Inflammatory macrophage treated with lipopolysaccharide for 1 hour (primary cell): ENCODE data around the gene UGGT2.
"Not testable (repeated sequence)": the region's sequence is repeated elsewhere in the genome, so short reads cannot be mapped to it uniquely, and the experiment has no call there.

Source experiments
- DNase-seq, 2 donors: peaks; one replicate each; pipeline ENCODE4 v3.0.0-alpha.2; 2020 to 2022

UGGT2 gene, protein sequence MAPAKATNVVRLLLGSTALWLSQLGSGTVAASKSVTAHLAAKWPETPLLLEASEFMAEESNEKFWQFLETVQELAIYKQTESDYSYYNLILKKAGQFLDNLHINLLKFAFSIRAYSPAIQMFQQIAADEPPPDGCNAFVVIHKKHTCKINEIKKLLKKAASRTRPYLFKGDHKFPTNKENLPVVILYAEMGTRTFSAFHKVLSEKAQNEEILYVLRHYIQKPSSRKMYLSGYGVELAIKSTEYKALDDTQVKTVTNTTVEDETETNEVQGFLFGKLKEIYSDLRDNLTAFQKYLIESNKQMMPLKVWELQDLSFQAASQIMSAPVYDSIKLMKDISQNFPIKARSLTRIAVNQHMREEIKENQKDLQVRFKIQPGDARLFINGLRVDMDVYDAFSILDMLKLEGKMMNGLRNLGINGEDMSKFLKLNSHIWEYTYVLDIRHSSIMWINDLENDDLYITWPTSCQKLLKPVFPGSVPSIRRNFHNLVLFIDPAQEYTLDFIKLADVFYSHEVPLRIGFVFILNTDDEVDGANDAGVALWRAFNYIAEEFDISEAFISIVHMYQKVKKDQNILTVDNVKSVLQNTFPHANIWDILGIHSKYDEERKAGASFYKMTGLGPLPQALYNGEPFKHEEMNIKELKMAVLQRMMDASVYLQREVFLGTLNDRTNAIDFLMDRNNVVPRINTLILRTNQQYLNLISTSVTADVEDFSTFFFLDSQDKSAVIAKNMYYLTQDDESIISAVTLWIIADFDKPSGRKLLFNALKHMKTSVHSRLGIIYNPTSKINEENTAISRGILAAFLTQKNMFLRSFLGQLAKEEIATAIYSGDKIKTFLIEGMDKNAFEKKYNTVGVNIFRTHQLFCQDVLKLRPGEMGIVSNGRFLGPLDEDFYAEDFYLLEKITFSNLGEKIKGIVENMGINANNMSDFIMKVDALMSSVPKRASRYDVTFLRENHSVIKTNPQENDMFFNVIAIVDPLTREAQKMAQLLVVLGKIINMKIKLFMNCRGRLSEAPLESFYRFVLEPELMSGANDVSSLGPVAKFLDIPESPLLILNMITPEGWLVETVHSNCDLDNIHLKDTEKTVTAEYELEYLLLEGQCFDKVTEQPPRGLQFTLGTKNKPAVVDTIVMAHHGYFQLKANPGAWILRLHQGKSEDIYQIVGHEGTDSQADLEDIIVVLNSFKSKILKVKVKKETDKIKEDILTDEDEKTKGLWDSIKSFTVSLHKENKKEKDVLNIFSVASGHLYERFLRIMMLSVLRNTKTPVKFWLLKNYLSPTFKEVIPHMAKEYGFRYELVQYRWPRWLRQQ (N-terminal part only)

DNA sequence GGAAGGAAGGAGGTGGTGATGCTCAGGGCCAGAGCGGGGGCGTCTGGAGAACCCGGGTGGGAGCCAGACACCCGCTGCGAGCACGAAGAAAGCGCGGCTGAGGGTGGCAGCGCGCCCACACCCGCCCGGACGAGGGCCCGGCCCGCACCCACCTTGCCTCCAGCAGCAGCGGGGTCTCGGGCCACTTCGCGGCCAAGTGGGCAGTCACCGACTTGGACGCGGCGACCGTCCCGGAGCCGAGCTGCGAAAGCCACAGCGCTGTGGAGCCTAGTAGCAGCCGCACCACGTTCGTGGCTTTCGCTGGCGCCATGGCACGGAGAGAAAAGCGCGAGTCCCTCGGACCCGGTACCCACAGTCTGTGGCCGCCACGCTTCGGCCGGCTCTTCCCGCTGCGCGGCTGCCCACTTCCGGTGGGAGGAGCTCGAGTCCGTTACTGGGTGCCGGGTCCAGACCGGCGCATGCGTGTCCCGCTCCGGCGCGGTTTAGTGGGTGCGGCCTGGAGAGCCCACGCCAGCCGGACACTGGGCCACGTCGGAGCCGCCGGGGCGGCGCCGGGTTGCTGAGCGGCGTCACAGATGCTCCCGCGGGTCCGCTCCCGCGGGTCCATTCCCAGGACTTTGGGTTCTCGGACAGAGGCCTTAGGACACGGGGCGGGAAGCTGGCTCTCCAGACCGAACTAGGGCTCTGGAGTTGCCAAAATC lies at the start of gene UGGT2:
TSS of gene UGGT2 (minus strand) at position 399 of the 701 bp plus-strand sequence. CDS start at position 310, 89 bp downstream.
- DNase-seq: peak; percentile 91 to 94

DNA sequence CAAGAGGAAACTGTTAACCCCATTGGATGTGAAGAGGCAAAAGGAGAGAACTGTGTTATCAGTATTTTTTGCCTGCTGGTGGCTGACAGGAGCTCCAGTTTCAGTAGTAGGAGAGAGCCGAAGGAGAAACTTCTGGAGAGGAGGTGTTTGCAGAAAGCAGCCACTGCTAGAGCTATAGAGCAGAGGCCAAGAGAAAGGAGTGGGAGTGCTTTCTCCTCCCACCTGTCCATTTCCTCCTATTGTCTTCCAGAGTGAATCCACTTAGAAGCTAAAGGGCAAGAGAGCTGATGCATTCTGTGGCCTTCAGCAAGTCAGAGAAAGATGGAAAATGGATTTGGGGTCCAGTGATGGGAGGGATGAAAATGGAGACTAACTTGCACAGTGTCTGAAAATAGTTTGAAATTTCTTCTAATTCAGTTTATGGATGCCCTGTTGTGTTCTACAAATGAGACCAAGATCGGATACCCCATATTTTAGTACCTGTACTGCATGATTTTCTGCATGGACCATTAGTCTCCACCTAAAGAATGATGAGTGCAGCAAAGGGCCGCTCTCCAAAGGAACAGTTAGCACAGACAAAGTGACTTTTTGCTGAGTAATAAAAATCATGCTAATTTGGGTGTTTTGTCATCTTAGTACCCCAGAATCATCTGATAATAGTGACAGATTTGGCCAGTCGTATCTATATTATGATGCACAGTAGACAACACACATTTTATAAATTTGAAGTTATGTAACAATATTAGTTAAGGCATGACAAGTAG lies 47.4 kb upstream of the UGGT2 start:
- DNase-seq: no peak

DNA sequence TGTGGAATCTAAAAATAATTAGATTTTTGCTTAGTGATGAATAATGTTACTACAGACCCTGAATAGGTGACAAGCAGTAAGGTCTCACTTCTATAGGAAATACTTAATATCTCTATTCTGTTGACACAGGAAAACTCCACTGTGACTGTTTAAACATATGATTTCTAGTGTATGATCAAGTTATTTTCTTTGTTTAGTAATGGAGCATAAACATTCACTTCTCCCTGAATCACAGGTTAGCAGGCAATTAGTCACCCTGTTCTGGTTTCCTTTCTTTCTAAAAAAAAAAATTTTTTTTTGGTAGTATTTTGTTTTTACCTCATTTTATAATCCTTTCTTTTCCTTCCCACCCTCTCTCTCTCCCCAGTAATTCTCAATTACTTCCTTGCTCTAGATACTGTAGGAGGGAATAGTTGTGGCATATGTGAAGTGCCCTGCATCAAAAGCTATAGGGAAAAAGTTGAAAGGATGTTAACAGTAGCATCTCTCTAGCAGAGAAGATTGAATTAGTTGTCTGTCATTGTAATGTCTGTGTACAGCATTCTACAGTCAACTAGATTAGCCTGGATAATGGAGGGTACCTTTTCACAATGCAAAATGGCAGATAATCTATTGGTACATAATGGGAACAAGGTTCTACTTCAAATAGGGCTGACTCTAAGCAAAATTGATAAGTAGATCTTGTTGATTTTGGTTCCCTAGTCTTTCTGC lies 40.2 kb upstream of the UGGT2 start:
- no peak for DNase-seq

DNA sequence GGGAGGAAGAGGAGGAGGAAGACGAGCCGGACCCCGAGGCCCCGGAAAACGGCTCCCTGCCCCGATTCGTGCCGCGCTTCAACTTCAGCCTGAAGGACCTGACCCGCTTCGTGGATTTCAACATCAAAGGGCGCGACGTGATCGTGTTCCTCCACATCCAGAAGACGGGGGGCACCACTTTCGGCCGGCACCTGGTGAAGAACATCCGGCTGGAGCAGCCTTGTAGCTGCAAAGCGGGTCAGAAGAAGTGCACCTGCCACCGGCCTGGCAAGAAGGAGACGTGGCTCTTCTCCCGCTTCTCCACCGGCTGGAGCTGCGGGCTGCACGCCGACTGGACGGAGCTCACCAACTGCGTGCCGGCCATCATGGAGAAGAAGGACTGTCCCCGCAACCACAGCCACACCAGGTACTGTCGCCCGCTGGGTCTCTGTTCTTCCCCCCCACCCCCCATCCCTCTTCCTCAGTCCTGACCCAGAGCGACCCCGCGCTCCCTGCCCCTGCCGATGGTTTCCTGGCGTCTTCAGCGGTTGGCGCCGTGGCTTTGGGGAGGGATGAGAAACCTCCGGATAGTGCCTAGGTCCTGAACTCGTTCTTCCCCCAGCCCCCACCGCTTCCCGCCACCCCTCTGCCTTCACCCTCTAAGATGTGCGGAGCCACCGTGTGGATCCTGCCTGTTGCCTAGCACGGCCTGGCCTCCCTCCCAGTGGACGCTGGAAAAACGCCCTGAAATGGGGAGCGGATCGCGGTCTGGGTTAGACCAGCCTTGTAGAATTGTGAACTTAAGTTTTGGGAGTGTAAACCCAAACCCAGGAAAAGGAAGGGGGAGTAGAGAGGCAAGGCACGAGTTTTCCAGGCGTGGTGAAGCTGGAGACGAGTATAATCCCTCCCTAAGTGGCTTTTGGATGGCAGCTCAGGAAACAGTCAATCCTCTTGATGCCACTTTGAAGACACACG lies 38.2 kb upstream of the UGGT2 start:
- DNase-seq: no peak

DNA sequence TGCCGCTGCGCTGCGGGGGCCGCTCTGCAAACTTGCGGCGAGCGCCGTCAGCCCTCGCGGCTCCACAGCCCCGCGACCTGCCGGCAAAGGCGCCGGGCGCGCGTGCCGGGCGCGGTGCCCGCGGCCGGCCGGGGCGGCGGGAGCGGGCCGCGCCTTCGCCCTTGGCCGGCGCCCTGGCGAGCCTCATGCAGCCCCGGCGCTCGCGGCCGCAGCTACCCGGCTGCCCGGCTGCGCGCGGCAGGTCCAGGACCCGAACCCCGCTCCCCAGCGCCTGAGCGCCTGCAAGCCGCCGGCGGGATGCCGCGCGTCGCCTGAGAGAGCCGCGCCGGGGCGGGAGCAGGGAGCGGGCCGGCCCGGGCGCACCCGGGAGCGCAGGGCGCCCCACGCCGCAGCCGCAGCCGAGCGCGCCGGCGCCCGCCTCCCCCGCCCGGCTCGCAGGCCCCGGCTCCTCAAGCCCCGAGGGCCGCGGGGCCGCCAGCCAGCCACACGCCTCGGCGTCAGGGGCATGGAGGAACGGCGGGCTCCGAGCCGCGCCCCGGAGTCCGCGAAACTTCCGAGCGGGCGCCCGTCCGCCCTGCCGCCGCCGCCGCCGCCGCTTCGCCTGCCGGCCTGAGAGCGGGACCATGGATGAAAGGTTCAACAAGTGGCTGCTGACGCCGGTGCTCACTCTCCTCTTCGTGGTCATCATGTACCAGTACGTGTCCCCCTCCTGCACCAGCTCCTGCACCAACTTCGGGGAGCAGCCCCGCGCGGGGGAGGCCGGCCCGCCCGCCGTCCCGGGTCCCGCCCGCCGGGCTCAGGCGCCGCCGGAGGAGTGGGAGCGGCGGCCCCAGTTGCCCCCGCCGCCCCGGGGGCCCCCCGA lies 37.3 kb upstream of the UGGT2 start:
- no peak for DNase-seq

DNA sequence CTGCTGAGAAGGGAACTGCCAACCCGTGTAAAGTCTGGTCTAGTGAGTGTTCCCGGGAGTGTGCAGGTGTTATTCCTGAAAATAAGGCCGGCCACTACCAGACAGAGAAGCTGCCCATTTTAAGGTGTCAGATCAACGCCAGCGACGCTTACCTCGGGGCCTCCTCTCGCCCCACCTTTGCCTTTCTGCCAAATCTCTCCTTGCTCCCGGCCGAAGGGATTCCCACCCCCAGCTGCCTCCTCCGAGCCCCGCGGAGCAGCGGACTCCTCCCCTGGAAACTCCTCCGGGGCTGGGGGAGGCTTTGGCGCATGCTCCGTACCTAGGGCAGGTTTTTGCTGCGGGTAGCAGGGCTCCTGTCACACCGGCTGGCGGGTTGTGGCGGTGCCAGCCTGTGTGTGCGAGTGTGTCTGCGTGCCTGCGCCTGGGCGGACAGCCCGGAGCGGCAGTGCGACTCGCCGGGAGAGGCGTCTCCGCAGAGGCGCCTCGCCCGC lies 36.6 kb upstream of the UGGT2 start, which contains the start of gene HS6ST3:
TSS of gene HS6ST3 (plus strand) at position 359 of the 491 bp plus-strand sequence.
- no peak for DNase-seq

DNA sequence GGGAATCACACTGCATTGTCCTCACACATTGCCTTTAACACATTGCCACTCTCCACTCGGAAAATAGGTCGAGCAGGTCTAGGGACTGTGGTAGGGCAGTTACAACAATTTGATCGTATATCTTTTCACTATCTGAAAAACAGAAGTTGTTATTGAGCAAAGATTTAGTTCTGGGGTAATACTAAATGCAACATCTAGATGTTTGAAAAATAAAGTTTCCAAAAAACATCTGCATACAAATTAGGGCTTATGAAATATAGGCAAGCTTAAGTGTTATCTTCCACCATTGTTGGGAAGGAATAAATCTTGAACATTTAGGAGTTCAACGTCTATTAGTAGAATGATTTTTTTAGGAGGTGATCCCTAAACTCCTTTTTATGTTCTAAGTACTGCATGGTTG lies 35.9 kb upstream of the UGGT2 start:
- DNase-seq: no peak

DNA sequence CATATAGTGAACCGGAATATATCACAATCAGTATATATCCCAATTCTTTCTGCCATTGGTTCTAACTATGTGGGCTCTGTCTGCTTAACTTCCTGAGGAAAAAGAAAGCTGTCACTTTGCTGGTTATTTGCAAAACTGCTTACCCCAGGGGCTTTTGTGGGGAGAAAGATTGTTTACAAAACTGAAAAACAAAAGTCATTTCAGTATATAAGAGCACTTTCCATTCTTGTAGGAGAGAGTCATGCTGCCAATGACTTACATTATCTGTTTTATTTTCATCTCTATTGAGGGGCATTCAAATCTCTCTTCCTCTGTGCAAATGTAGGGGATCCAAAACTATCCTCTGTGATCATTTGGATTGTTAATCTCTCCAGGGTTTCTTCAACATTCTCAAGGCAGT lies 33.5 kb upstream of the UGGT2 start:
- DNase-seq: no peak

DNA sequence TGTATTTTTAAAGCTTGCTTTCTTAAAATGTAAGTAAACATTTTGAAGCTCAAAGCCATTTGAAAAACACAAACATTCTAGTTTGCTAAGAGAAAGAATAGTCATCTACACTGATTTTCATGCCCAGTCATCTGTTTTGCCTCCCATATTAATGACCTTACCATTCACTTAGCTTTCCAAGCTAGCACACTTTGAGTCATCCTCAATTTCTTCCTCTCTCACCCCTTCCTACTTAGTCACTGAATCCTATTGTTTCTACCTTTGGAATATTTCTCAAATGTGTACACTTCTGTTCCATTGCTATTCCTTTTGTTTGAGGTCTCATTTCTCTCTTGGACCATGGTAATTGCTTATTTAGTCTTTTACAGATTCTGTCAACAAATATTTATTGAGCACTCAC lies 29.4 kb upstream of the UGGT2 start:
- no peak for DNase-seq

DNA sequence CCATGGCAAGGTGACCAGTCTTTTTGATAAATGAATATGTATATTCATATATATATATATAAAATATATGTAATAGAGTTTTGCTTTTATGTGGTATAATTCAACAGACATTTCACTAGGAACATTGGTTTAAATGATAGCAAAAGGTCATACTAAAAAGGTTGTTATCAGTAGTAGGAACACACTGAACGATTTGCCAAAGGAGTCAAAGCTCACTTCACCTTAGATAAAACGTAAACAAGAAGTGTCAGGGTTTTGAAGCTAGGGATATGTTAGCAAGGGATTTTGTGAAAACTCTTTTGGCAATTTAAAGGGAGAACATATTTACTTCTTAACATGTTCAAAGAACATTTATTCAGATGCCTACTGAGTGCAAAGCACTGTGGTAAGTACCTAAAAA lies 28.7 kb upstream of the UGGT2 start:
- no peak for DNase-seq

DNA sequence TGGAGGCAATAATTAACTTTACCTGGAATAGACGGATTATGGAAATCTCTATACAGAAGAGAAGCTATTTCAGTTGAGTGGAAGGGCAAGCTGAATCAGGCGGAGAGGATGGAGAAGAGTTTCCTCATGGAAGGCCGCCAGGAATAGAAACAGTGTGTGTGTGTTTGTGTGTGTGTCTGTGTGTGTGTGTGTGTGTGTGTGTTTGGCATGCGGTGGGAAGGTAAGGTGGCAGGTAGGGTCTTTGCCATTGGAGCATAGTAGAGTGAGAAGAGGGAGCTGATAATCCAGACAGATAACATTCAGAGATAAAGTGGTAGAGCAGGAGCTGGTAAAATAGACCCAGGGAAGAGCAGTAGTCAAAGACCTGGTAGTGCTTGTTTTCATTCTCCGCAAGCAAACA lies 27.5 kb upstream of the UGGT2 start:
- no peak for DNase-seq

DNA sequence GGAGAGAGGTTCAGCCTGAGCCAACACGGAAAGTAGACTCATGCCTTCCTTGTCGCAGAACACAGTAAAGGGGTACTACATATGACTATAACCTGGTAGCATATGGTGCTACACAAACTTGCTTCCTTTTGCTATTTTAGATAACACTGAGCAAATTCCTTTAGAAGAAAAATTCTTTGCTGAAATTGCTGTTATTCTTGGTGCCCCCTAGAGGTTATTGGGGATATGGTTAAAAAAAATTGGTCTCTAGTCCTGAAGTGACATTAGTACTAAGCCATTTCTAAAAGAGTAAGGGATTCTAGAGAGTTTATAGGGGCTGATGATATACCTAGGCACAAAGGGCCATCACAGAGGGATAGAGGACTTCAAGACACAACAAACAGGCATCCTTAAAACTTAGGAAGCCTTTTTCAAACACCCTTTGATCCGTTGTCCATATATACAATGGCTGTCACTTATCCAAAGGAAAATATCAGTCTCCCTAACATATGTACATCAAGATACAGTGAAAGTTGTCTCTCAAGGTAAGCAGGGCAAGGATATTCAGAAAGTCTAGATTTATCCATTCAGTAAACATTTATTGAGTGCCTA lies 22.8 kb upstream of the UGGT2 start:
- DNase-seq: peak in 1 of 2 donors; percentile 45

DNA sequence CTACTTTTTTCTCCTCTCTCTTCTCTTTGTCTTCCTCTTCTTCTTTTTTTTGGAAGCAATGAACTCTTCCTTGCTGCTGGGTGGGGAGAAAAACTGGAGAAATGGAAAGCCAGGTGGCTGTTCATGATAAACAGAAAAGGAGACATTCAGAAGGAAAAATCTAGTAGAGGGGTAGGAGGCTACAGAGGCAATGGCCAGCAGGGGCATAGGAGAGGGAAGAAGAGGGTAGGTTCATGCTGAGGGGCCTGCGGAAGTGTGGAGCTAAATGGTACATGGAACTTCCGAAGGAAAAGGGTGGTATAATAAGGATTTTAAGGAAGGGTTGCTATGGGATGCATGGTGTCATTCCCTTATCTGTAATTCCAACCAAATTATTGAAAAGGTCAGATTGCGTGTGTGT lies 19.2 kb upstream of the UGGT2 start:
- no peak for DNase-seq

DNA sequence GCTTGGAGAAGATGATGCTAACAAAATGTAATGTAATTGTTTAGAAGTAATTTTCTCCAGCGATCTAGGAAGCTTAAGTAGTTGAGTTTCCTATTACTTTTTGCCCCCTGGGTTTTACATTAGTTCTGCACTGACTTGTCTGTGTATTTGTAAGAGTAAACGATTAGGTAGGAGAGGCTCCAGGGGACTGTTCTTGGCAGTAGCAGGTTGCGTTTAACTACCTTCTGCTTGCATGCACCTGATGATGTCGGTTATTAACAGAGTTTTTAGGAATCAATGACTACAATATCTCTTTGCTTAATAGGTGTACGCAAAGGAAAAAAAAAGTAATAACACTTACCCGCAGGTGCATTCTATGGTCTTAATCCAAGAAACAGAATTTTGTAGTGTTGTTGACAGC lies 18.3 kb upstream of the UGGT2 start:
- no peak for DNase-seq

DNA sequence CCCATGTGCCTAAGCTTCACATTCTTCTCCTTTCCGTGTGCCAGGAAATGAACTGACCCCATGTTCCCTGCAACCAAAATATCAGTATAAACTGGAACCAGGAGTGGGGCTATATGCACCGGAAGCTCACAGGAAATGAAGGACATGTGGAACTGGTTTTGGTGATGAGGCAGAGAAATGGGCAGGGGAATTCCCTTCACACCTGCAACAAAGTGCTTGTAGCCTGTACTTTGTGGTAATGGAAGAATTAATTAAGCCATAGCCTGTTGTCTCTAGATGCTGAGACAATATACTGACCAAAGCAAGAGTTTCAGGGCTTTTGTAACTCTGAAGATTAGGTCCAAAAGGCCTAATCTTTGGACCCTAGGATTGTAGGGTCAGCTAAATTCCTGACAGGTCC lies 15.5 kb upstream of the UGGT2 start:
- no peak for DNase-seq

DNA sequence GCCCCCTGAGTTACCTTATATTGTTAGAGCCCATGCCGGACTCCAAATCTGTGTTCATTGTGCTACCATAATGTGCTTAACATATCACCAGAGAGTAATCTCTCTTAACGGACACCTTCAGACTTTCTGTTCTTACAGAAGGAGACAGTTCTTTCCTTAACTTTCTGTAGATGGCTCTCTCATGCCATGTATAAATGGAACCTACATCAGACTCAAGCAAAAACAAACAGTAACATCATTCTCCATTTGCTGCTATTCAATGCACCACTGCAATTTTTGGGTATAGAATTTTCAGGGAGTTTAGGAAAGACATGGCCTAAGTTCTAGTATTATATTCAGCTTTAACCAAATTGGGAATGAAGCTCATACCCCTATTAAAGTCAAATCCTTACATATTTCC lies 12.6 kb upstream of the UGGT2 start:
- no peak for DNase-seq

DNA sequence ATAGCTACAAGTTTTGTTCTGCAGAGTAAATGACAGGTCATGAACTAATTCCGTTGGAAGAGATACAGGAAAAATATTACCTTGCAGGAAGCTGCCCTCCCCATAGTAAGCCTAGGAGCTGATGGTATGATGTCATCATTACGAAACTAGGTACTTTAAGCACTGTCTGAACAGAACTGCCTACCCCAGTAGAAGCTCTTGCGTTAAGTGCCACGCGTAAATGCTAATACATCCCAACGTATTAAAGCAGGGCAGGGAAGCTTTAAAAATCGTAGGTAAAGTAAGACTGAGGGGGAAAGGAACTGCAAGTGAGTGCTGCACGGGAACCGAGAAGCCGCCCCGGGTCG lies 572 bp downstream of the UGGT2 start:
- DNase-seq: peak; percentile 59 to 65

DNA sequence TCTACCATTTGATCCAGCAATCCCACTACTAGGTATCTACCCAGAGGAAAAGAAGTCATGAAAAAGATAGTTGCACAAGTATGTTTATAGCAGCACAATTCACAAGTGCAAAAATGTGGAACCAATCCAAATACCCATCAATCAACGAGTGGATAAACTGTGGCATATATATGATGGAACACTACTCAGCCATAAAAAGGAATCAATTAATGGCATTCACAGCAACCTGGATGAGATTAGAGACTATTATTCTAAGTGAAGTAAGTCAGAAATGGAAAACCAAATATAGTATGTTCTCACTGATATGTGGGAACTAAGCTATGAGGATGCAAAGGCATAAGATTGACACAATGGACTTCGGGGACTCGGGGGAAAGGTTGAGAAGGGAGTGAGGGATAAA lies 1.3 kb downstream of the UGGT2 start:
- DNase-seq: not testable (repeated sequence)
